ENCODE results near the gene CREBZF.

The CREBZF gene

GRCh38 chr11:85697747-85698146 is 32.8 kb upstream of the CREBZF start:
- H4K20me1 ChIP-seq (ENCODE audit: insufficient read depth): no peaks in the 10 kb centered on the region
- peaks cover 5% of the 10 kb centered on the region for H3K4me1 ChIP-seq (ENCODE audit: low read depth, poor library complexity, severe bottlenecking)
- no peaks in the 10 kb centered on the region for H3K36me3 ChIP-seq (ENCODE audit: insufficient read depth)
- no peak overlapping the region for H3K4me2 ChIP-seq
- H2AFZ ChIP-seq (ENCODE audit: low read depth): no peak overlapping the region
- no peaks in the 10 kb centered on the region for H3K27me3 ChIP-seq (ENCODE audit: insufficient read depth, low read depth)
- no peak for TF ChIP-seq CTCF (conservative IDR thresholded peaks at IDR 0.05; ENCODE audit: low read depth, low read length)
- no peak overlapping the region for H3K9ac ChIP-seq
- H3K27ac ChIP-seq: no peak overlapping the region
- H3K4me3 ChIP-seq (IDR thresholded peaks at IDR 0.05; ENCODE audit: insufficient read depth, low read depth, low read length): no peak overlapping the region
- no peaks in the 10 kb centered on the region for H3K79me2 ChIP-seq (ENCODE audit: insufficient read depth, low read depth)

- H3K79me2 ChIP-seq (ENCODE audit: insufficient read depth, low read depth): no peaks in the 10 kb centered on the region
- no peaks in the 10 kb centered on the region for H3K27me3 ChIP-seq (ENCODE audit: insufficient read depth, low read depth)
- no peaks in the 10 kb centered on the region for H3K36me3 ChIP-seq (ENCODE audit: insufficient read depth)
- H3K4me2 ChIP-seq: no peak overlapping the region
- no peak for TF ChIP-seq CTCF (conservative IDR thresholded peaks at IDR 0.05; ENCODE audit: low read depth, low read length)
- no peaks in the 10 kb centered on the region for H4K20me1 ChIP-seq (ENCODE audit: insufficient read depth)
- H2AFZ ChIP-seq (ENCODE audit: low read depth): no peak overlapping the region
- no peak overlapping the region for H3K4me3 ChIP-seq (IDR thresholded peaks at IDR 0.05; ENCODE audit: insufficient read depth, low read depth, low read length)
- no peak overlapping the region for H3K9ac ChIP-seq
- peaks cover 5% of the 10 kb centered on the region for H3K4me1 ChIP-seq (ENCODE audit: low read depth, poor library complexity, severe bottlenecking)
- H3K27ac ChIP-seq: no peak overlapping the region
Observed at GRCh38 chr11:85695546-85695945, 30.6 kb upstream of the CREBZF start.

- Histone ChIP-seq H3K4me2 (no peak overlapping the region), H3K27me3 (ENCODE audit: insufficient read depth, low read depth) (no peaks in the 10 kb centered on the region), H3K9ac (no peak overlapping the region), H3K4me1 (ENCODE audit: low read depth, poor library complexity, severe bottlenecking) (no peaks in the 10 kb centered on the region), H3K79me2 (ENCODE audit: insufficient read depth, low read depth) (no peaks in the 10 kb centered on the region), H2AFZ (ENCODE audit: low read depth) (no peak overlapping the region), H3K4me3 (IDR thresholded peaks at IDR 0.05; ENCODE audit: insufficient read depth, low read depth, low read length) (no peak overlapping the region), H3K36me3 (ENCODE audit: insufficient read depth) (no peaks in the 10 kb centered on the region), H4K20me1 (ENCODE audit: insufficient read depth) (no peaks in the 10 kb centered on the region), H3K27ac (no peak overlapping the region)
- TF ChIP-seq CTCF (conservative IDR thresholded peaks at IDR 0.05; ENCODE audit: low read depth, low read length): peak; percentile 47
Observed at GRCh38 chr11:85694385-85694980, 29.6 kb upstream of the CREBZF start.

DNA sequence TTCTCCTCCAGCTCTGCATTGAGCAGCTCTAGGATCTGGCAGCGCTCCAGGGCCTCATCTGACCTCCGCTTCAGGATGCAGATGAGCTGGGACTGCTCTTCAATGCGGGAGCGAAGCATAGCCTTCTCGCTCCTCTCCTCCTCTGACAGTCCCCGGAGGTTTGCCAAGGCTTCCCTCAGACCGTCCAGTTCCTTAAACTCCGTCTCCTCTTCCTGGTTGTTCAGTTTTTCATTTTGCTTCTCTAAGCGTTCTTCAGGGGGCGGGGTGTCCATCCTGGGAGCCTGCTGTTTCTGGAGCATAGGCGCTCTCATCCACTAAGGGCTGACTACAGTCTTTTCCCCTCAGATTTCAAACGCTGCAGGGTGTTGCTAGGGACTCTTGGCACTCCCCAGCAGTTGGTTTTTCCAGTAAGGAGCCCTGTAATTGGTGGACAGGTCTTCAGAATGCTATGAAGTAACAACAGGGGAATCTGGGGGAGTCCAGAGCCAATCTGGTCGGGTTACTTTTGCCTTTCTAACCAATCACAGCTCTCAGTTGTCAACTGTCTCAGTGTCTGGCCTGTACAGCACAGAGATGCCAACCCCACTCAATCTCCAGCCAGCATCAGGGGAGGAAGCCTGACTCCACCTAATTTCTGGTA is 21.0 kb upstream of the CREBZF start, which contains the start of gene CCDC89:
TSS of gene CCDC89 (minus strand) at position 376 of the 640 bp plus-strand sequence. CDS start at position 311, 65 bp downstream.
- Histone ChIP-seq H3K27me3 (ENCODE audit: insufficient read depth, low read depth) (no peaks in the 10 kb centered on the region), H3K9ac (no peak within 1 kb of the TSS), H3K79me2 (ENCODE audit: insufficient read depth, low read depth) (no peaks in the 10 kb centered on the region), H3K4me1 (ENCODE audit: low read depth, poor library complexity, severe bottlenecking) (peaks cover 11% of the 10 kb centered on the region), H3K36me3 (ENCODE audit: insufficient read depth) (no peaks in the 10 kb centered on the region), H3K27ac (no peak within 1 kb of the TSS), H3K4me2 (no peak within 1 kb of the TSS), H4K20me1 (ENCODE audit: insufficient read depth) (no peaks in the 10 kb centered on the region), H2AFZ (ENCODE audit: low read depth) (no peak within 1 kb of the TSS), H3K4me3 (IDR thresholded peaks at IDR 0.05; ENCODE audit: insufficient read depth, low read depth, low read length) (no peak within 1 kb of the TSS)
- TF ChIP-seq CTCF (conservative IDR thresholded peaks at IDR 0.05; ENCODE audit: low read depth, low read length): no peak

Data from KMS-11 (cell line).